ENCODE results near the gene VIL1. TPM values are rescaled to one million over a fixed set of nuclear protein-coding genes. Genes with fewer than 3 reads are reported as not detected.

Gene VIL1
- polyA plus RNA-seq, 3 donors = not detected

- H3K9me3 ChIP-seq (replicated peaks in 1 of 2; ENCODE audit: control insufficient read depth in 1 of 2, insufficient read depth in 1 of 2, low read length in 2 of 2) = no peaks in the 10 kb centered on the region
- peaks cover 64% of the 10 kb centered on the region for H3K4me1 Mint-ChIP-seq
- WGBS (ENCODE audit: insufficient coverage) = under 1% methylated on average over 21 of the region's 27 CpGs
- peaks cover 73 to 84% of the 10 kb centered on the region in 2 donors for H3K4me1 ChIP-seq (ENCODE audit: control insufficient read depth in 1 of 2, insufficient read depth in 2 of 2, low read length in 2 of 2)
- peaks cover 31 to 45% of the 10 kb centered on the region in 2 donors for H3K36me3 Mint-ChIP-seq
- intact Hi-C loops (cut with micrococcal nuclease) = loop anchor here (5.0 to 10.0 kb wide), 6 partner anchors 35 to 180 kb away; partner anchors contain the start of genes AAMP (in 2 of the 2), PNKD (in 2 of the 2), ARPC2 (in 1 of the 2) and CATIP (in 1 of the 2)
- H3K27ac Mint-ChIP-seq = peak overlapping the region; percentile 97 to 98 (median 97)
- peaks cover 35 to 39% of the 10 kb centered on the region in 2 donors for H3K36me3 ChIP-seq (replicated peaks in 1 of 2; ENCODE audit: control insufficient read depth in 1 of 2, insufficient read depth in 2 of 2, low read length in 2 of 2)
- no peak overlapping the region for H2AFZ ChIP-seq (ENCODE audit: insufficient read depth, low read depth, low read length, poor library complexity, severe bottlenecking)
- H3K27ac ChIP-seq (ENCODE audit: low read depth in 1 of 2, low read length in 2 of 2) = peak overlapping the region; percentile 90 to 91
- no peak for TF ChIP-seq CTCF (IDR thresholded peaks at IDR 0.05)
- peaks cover 0 to 4% (median 0%) of the 10 kb centered on the region in 3 donors for H3K27me3 Mint-ChIP-seq (ENCODE audit: low read depth in 3 of 3)
- peaks cover 49% of the 10 kb centered on the region for H4K20me1 ChIP-seq (ENCODE audit: insufficient read depth, low read length)
- peak; percentile 55 to 67 (median 55) for DNase-seq
- no peaks in the 10 kb centered on the region for H3K27me3 ChIP-seq (ENCODE audit: control insufficient read depth in 2 of 2, insufficient read depth in 2 of 2, low read length in 2 of 2)
- H3K9me3 Mint-ChIP-seq = peaks cover 0 to 4% (median 0%) of the 10 kb centered on the region in 7 donors
- peak overlapping the region; percentile 82 for H3K9ac ChIP-seq (ENCODE audit: insufficient read depth, low read length, poor library complexity, severe bottlenecking)
- peak overlapping the region; percentile 88 to 94 for H3K4me3 Mint-ChIP-seq
- peaks cover 63% of the 10 kb centered on the region for H3K79me2 ChIP-seq (ENCODE audit: insufficient read depth, low read length)
- H3K4me3 ChIP-seq (replicated peaks in 1 of 3; ENCODE audit: low read depth in 2 of 3, low read length in 3 of 3) = peak overlapping the region; percentile 54 to 92 (median 85)
- peak overlapping the region; percentile 96 for H3K4me2 ChIP-seq (replicated peaks; ENCODE audit: extremely low read depth, low read length, poor library complexity, severe bottlenecking)
These were observed 22.0 kb upstream of the VIL1 start for GRCh38 chr2:218396688-218397462.

GRCh38 chr2:218397463-218397819 lies 21.5 kb upstream of the VIL1 start:
- Mint-ChIP-seq H3K36me3 (peaks cover 30 to 44% of the 10 kb centered on the region in 2 donors), H3K4me3 (peak overlapping the region; percentile 88 to 94), H3K27ac (peak overlapping the region; percentile 97 to 98 (median 97)), H3K9me3 (peaks cover 0 to 4% (median 0%) of the 10 kb centered on the region in 7 donors), H3K4me1 (peaks cover 64% of the 10 kb centered on the region), H3K27me3 (ENCODE audit: low read depth in 3 of 3) (peaks cover 0 to 4% (median 0%) of the 10 kb centered on the region in 3 donors)
- peaks cover 49% of the 10 kb centered on the region for H4K20me1 ChIP-seq (ENCODE audit: insufficient read depth, low read length)
- WGBS (ENCODE audit: insufficient coverage) = 0% methylated on average over 4 of the region's 12 CpGs
- no peaks in the 10 kb centered on the region for H3K9me3 ChIP-seq (replicated peaks in 1 of 2; ENCODE audit: control insufficient read depth in 1 of 2, insufficient read depth in 1 of 2, low read length in 2 of 2)
- H3K4me3 ChIP-seq (replicated peaks in 1 of 3; ENCODE audit: low read depth in 2 of 3, low read length in 3 of 3) = peak overlapping the region; percentile 54 to 92 (median 85)
- H3K27ac ChIP-seq (ENCODE audit: low read depth in 1 of 2, low read length in 2 of 2) = peak overlapping the region; percentile 90 to 91
- no peak overlapping the region for H2AFZ ChIP-seq (ENCODE audit: insufficient read depth, low read depth, low read length, poor library complexity, severe bottlenecking)
- H3K79me2 ChIP-seq (ENCODE audit: insufficient read depth, low read length) = peaks cover 68% of the 10 kb centered on the region
- H3K36me3 ChIP-seq (replicated peaks in 1 of 2; ENCODE audit: control insufficient read depth in 1 of 2, insufficient read depth in 2 of 2, low read length in 2 of 2) = peaks cover 35 to 39% of the 10 kb centered on the region in 2 donors
- intact Hi-C loops (cut with micrococcal nuclease) = loop anchor here (5.0 to 10.0 kb wide), 6 partner anchors 35 to 180 kb away; partner anchors contain the start of genes AAMP (in 2 of the 2), PNKD (in 2 of the 2), ARPC2 (in 1 of the 2) and CATIP (in 1 of the 2)
- no peak for TF ChIP-seq CTCF (IDR thresholded peaks at IDR 0.05)
- H3K4me1 ChIP-seq (ENCODE audit: control insufficient read depth in 1 of 2, insufficient read depth in 2 of 2, low read length in 2 of 2) = peaks cover 73 to 84% of the 10 kb centered on the region in 2 donors
- H3K9ac ChIP-seq (ENCODE audit: insufficient read depth, low read length, poor library complexity, severe bottlenecking) = peak overlapping the region; percentile 82
- H3K4me2 ChIP-seq (replicated peaks; ENCODE audit: extremely low read depth, low read length, poor library complexity, severe bottlenecking) = peak overlapping the region; percentile 96
- H3K27me3 ChIP-seq (ENCODE audit: control insufficient read depth in 2 of 2, insufficient read depth in 2 of 2, low read length in 2 of 2) = no peaks in the 10 kb centered on the region
- no peak for DNase-seq
